Cerebellar nuclear complex (tissue), 1 donor: ENCODE results near the gene EIF3I.
"Not testable (repeated sequence)": the region's sequence is repeated elsewhere in the genome, so short reads cannot be mapped to it uniquely, and the experiment has no call there.

Source experiments
- DNase-seq, 2 experiments: peaks; one replicate each; lab custom pipeline; 2025; lab: John Stamatoyannopoulos, UW

Gene EIF3I

GRCh38 chr1:32232558-32233304 is 10.5 kb downstream of the EIF3I start:
- no peak for DNase-seq

- DNase-seq = no peak
Measured at GRCh38 chr1:32234792-32235191, 12.6 kb downstream of the EIF3I start.

GRCh38 chr1:32239337-32239736 is 17.1 kb downstream of the EIF3I start:
- DNase-seq = no peak

GRCh38 chr1:32239790-32240139 is 17.6 kb downstream of the EIF3I start:
- DNase-seq = no peak

GRCh38 chr1:32240140-32240951 is 18.1 kb downstream of the EIF3I start:
- DNase-seq = no peak

GRCh38 chr1:32241001-32241763 is 19.0 kb downstream of the EIF3I start:
- DNase-seq = no peak

GRCh38 chr1:32242341-32242851 is 20.2 kb downstream of the EIF3I start:
- DNase-seq = no peak

GRCh38 chr1:32246888-32247273 is 24.7 kb downstream of the EIF3I start, which contains the start of gene FAM167B:
Gene FAM167B, plus strand, starts transcription at chr1:32247222. Its CDS starts 200 bp downstream, at chr1:32247422.
- no peak for DNase-seq

GRCh38 chr1:32247452-32247851 is 25.2 kb downstream of the EIF3I start:
- DNase-seq = no peak

- no peak for DNase-seq
Measured at GRCh38 chr1:32247983-32248889, 26.0 kb downstream of the EIF3I start.

- no peak for DNase-seq
Measured at GRCh38 chr1:32249831-32250525, 27.8 kb downstream of the EIF3I start.

GRCh38 chr1:32250893-32251716 is 28.9 kb downstream of the EIF3I start, which contains the start of gene LCK:
Gene LCK, plus strand, starts transcription at chr1:32251265. Its CDS starts 23,065 bp downstream, at chr1:32274330.
- DNase-seq = no peak

- DNase-seq = no peak
Measured at GRCh38 chr1:32255072-32256071, 33.2 kb downstream of the EIF3I start.

- no peak for DNase-seq
Measured at GRCh38 chr1:32256473-32257226, 34.4 kb downstream of the EIF3I start.

- no peak for DNase-seq
Measured at GRCh38 chr1:32257227-32257508, 35.0 kb downstream of the EIF3I start.

GRCh38 chr1:32263236-32263593 is 41.0 kb downstream of the EIF3I start:
- DNase-seq = not testable (repeated sequence)

- no peak for DNase-seq
Measured at GRCh38 chr1:32263744-32264143, 41.5 kb downstream of the EIF3I start.

GRCh38 chr1:32265846-32266245 is 43.6 kb downstream of the EIF3I start:
- no peak for DNase-seq
